IPS-NIHi7 (cell line): Measurements from ENCODE around the gene CARF.

Experiments
- DNase-seq: peaks from one replicate; pipeline ENCODE4 v3.0.0; 2012; ENCODE audit warnings: mixed read lengths; ENCODE audit errors: extremely low spot score

The CARF gene

GRCh38 chr2:203018181-203018580 is 106.1 kb downstream of the CARF start:
- DNase-seq, result no peak

- DNase-seq, result no peak
Measured at GRCh38 chr2:203019142-203019541, 107.1 kb downstream of the CARF start.

GRCh38 chr2:203021991-203022390 is 109.9 kb downstream of the CARF start:
- no peak for DNase-seq

- no peak for DNase-seq
Measured at GRCh38 chr2:203022751-203023150, 110.7 kb downstream of the CARF start.

- DNase-seq, result no peak
Measured at GRCh38 chr2:203025592-203025991, 113.5 kb downstream of the CARF start.

GRCh38 chr2:203030545-203030944 is 118.5 kb downstream of the CARF start:
- no peak for DNase-seq

- DNase-seq, result no peak
Measured at GRCh38 chr2:203030991-203031390, 118.9 kb downstream of the CARF start.

- no peak for DNase-seq
Measured at GRCh38 chr2:203033395-203033794, 121.3 kb downstream of the CARF start.

- no peak for DNase-seq
Measured at GRCh38 chr2:203035879-203036470, 123.9 kb downstream of the CARF start.
